Fibroblast of mammary gland (primary cell): ENCODE results near the gene SLC16A1.
"Not testable (repeated sequence)": the region's sequence is repeated elsewhere in the genome, so short reads cannot be mapped to it uniquely, and the experiment has no call there.

Source experiments
- DNase-seq: peaks from one replicate; pipeline ENCODE4 v3.0.0-alpha.2; 2010; ENCODE audit warnings: low read depth
- H3K4me3 ChIP-seq: 2 replicates; pipeline ENCODE4 v1.5.1; 2011; ENCODE audit warnings: low read depth, mild to moderate bottlenecking, low read length, moderate library complexity; ENCODE audit not compliant: control insufficient read depth
- CTCF ChIP-seq: conservative IDR thresholded peaks from 2 replicates; pipeline ENCODE4 v1.5.1; 2011; ENCODE audit warnings: low read depth, low read length, inconsistent platforms; ENCODE audit not compliant: control insufficient read depth, insufficient read depth

SLC16A1 gene

GRCh38 chr1:112983537-112984131, 27.6 kb upstream of the SLC16A1 start:
- no peak for DNase-seq
- TF ChIP-seq CTCF, result no peak

GRCh38 chr1:112982853-112983536, 27.0 kb upstream of the SLC16A1 start:
- TF ChIP-seq CTCF, result no peak
- H3K4me3 ChIP-seq, result no peak overlapping the region
- DNase-seq, result no peak

More at GRCh38 chr1:112983537-112984131, 27.6 kb upstream of the SLC16A1 start:
- no peak overlapping the region for H3K4me3 ChIP-seq

- no peak for DNase-seq
- TF ChIP-seq CTCF, result no peak
- H3K4me3 ChIP-seq, result no peak overlapping the region
These were observed 26.3 kb upstream of the SLC16A1 start for GRCh38 chr1:112982328-112982727.

- not testable (repeated sequence) for DNase-seq
These were observed 25.8 kb upstream of the SLC16A1 start for GRCh38 chr1:112981834-112982233.

GRCh38 chr1:112981426-112981825, 25.4 kb upstream of the SLC16A1 start:
- no peak for DNase-seq
- TF ChIP-seq CTCF, result no peak
- no peak overlapping the region for H3K4me3 ChIP-seq

More at GRCh38 chr1:112981834-112982233, 25.8 kb upstream of the SLC16A1 start:
- H3K4me3 ChIP-seq, result not testable (repeated sequence)

GRCh38 chr1:112975336-112975735, 19.3 kb upstream of the SLC16A1 start:
- DNase-seq, result no peak
- H3K4me3 ChIP-seq, result no peak overlapping the region
- TF ChIP-seq CTCF, result no peak

- no peak for TF ChIP-seq CTCF
- no peak for DNase-seq
- H3K4me3 ChIP-seq, result no peak overlapping the region
These were observed 18.6 kb upstream of the SLC16A1 start for GRCh38 chr1:112974646-112975045.
